PFSK-1 (cell line): ENCODE data around the gene TENM3.

Experiments
- POLR2AphosphoS5 ChIP-seq: IDR thresholded peaks from 2 replicates; pipeline ENCODE4 v1.6.1; 2012; ENCODE audit warnings: low read depth, mild to moderate bottlenecking, control low read depth, low read length, moderate library complexity
- REST ChIP-seq, 2 experiments: IDR thresholded peaks; 2 replicates each; pipeline versions ENCODE4 v1.6.1 to v1.8.0; 2011 to 2012; ENCODE audit warnings: low read depth in 2 of 2, low read length in 2 of 2, control low read depth in 1 of 2, inconsistent platforms in 1 of 2, mild to moderate bottlenecking in 1 of 2, moderate library complexity in 1 of 2; ENCODE audit not compliant: insufficient read depth in 1 of 2
- SIN3A ChIP-seq: IDR thresholded peaks from 2 replicates; pipeline ENCODE4 v1.6.1; 2012; ENCODE audit warnings: mild to moderate bottlenecking, low read length, moderate library complexity, borderline replicate concordance; ENCODE audit not compliant: insufficient read depth
- TAF1 ChIP-seq: IDR thresholded peaks from 2 replicates; pipeline ENCODE4 v1.6.1; 2012; ENCODE audit warnings: low read length, control low read depth, borderline replicate concordance; ENCODE audit not compliant: insufficient read depth

GRCh38 chr4:182409271-182409670 lies 166.1 kb downstream of the TENM3 start:
- TF ChIP-seq REST (IDR thresholded peaks at IDR 0.05; ENCODE audit: insufficient read depth in 1 of 2, low read depth in 2 of 2, low read length in 2 of 2) (no peak), POLR2AphosphoS5 (no peak), TAF1 (no peak), SIN3A (no peak)
